Memory B cell (primary cell): ENCODE results near the gene MED22.
A peak's percentile ranks its signal among the peaks of the same experiment; 100 is the strongest.
"Not testable (repeated sequence)": the region's sequence is repeated elsewhere in the genome, so short reads cannot be mapped to it uniquely, and the experiment has no call there.

Experiments
- ATAC-seq: fragments of 150-1000 bp; cut with Tn5 transposase; 2 replicates; pipeline ENCODE4 v1.10.0; 2021; ENCODE audit warnings: low read depth, mild to moderate bottlenecking, moderate library complexity
- DNase-seq, 2 donors: peaks; one replicate each; pipeline ENCODE4 v3.0.0; 2022; ENCODE audit warnings: low spot score in 2 of 2
- H3K27ac Mint-ChIP-seq: one replicate; pipeline ENCODE4 v1.8.0; 2022; ENCODE audit warnings: mild to moderate bottlenecking, moderate library complexity, mixed read lengths
- H3K27me3 Mint-ChIP-seq: one replicate; pipeline ENCODE4 v1.8.0; 2022; ENCODE audit warnings: mixed read lengths
- H3K36me3 Mint-ChIP-seq: one replicate; pipeline ENCODE4 v1.8.0; 2022; ENCODE audit warnings: mild to moderate bottlenecking, mixed read lengths
- H3K4me1 Mint-ChIP-seq: one replicate; pipeline ENCODE4 v1.8.0; 2022; ENCODE audit warnings: mixed read lengths
- H3K4me3 Mint-ChIP-seq: one replicate; pipeline ENCODE4 v1.8.0; 2022; ENCODE audit warnings: mild to moderate bottlenecking, moderate library complexity, mixed read lengths
- H3K9me3 Mint-ChIP-seq: one replicate; pipeline ENCODE4 v1.8.0; 2022; ENCODE audit warnings: mixed read lengths

MED22 gene

DNA sequence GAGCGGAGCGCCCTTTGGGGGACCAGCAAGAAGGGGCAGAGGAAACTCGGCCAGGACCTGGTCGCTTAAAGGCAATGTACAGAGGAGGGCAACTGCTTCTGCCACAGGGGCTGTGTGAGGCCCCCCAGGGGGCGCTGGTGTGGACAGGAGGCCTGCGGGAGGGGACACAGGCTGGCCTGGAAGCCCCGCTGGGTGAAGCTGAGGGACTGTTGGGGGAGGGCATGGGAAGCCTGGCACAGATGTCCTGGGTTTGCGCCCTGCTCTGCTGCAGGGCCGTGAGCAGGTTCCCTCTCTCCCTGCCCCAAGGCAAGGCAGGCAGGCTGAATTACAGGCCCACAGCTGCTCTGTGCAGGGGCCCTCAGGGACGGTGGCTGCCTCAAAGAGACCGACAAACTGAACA is 5.4 kb downstream of the MED22 start:
- Mint-ChIP-seq H3K4me3 (no peak overlapping the region), H3K27me3 (no peaks in the 10 kb centered on the region), H3K36me3 (peaks cover 32% of the 10 kb centered on the region), H3K4me1 (peaks cover 44% of the 10 kb centered on the region), H3K27ac (peak overlapping the region; percentile 84), H3K9me3 (no peaks in the 10 kb centered on the region)
- ATAC-seq = no peak
- DNase-seq = no peak

DNA sequence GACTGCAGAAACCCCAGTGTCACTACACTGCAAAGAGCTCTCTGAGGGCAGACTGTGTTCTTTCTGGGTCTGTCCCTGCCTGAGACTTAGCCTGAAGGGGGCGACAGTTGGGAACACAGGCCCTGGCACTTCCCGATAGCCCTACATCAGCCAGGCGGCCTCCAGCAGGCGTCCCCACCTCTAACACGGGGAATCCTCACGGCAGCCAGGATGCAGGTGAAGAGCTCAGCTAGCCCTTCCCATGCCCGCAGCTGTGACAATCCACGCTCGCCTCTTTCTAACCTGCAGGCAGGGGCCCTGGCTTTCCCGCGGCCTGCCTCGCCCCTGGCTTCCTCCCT is 5.9 kb downstream of the MED22 start:
- Mint-ChIP-seq H3K27ac (peak overlapping the region; percentile 84), H3K4me1 (peaks cover 42% of the 10 kb centered on the region), H3K9me3 (no peaks in the 10 kb centered on the region), H3K36me3 (peaks cover 31% of the 10 kb centered on the region), H3K27me3 (no peaks in the 10 kb centered on the region), H3K4me3 (no peak overlapping the region)
- ATAC-seq (no peak), DNase-seq (no peak)

DNA sequence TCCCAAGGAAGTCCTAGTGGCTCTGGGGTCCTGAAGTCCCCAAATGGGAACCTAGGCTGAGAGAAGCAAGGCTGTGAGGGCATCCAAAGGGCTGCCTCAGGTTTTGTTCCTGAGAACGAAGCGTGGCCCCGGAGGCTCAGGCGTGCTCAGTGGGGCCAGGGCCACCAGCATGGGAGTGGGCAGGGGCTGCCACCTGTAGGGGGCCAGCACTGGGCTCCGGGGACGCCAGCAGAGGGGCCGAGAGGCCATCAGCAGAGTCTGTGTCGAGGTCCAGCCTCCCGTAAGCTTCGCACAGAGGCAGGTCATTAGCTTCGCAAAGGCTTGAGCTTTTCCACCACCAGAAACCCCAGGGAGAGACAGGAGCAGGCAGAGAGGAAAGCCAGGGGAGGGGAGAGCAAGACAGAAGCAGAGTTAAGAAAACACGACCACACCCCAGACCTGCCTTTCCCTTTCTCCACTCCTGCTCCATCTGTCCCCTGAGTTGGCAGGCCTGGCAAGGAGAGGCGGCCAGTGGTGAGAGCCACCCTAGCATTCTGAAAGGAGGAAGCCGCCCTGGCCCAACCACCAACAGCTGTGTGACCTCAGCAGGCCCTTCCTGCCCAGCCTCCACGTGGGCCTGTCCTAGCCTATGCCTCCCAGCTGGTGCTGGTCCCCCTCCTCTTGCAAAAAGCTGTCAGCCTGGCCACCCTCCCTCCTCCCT is 6.4 kb downstream of the MED22 start:
- no peak for ATAC-seq

DNA sequence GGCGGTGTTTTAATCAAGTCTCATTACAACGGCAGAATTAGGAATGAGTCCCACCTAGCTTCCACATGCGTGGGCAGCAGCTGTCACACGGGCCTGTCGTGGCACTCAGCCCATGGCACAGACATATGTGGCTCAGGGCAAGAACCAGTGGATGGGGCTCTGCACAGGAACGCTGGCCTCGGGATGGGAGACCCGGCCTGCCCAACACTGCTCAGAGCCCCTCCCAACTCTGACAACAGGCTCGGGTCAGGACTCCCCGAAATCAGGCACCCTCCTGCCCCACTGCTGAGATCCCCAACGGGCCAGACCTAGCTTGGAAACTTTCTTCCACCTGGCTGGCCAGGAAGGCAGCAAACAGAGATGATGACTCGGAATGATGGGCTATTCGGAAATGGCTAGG is 7.0 kb downstream of the MED22 start:
- H3K4me3 Mint-ChIP-seq = peak overlapping the region; percentile 37
- H3K36me3 Mint-ChIP-seq = peaks cover 29% of the 10 kb centered on the region
- H3K27me3 Mint-ChIP-seq = no peaks in the 10 kb centered on the region
- peak overlapping the region; percentile 84 for H3K27ac Mint-ChIP-seq
- DNase-seq (no peak), ATAC-seq (no peak)
- H3K9me3 Mint-ChIP-seq = no peaks in the 10 kb centered on the region
- peaks cover 37% of the 10 kb centered on the region for H3K4me1 Mint-ChIP-seq

More for the DNA sequence above, 6.4 kb downstream of the MED22 start:
- H3K4me1 Mint-ChIP-seq = peaks cover 37% of the 10 kb centered on the region
- H3K27me3 Mint-ChIP-seq = no peaks in the 10 kb centered on the region
- DNase-seq = no peak
- H3K27ac Mint-ChIP-seq = peak overlapping the region; percentile 84
- peaks cover 29% of the 10 kb centered on the region for H3K36me3 Mint-ChIP-seq
- H3K4me3 Mint-ChIP-seq = peak overlapping the region; percentile 30
- H3K9me3 Mint-ChIP-seq = no peaks in the 10 kb centered on the region

DNA sequence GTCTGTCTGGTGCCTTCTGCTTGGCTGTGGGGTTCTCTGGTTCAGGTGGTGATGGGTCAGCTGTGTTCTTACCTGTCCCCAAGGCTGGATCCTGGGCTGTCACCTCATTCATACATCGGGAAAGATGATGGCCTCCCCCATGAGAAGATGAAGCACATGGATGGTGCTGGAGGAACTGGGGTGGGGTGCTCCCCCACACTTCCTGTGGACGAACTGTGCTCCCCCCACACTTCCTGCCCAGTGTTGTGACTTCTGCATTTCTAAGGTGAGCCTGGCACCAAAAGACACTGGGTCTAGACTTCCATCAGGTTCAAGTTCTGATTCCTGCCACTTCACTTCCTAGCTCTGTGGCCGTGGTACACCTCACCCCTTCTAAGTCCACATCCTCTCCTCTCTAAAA is 7.7 kb downstream of the MED22 start:
- Mint-ChIP-seq H3K27ac (peak overlapping the region; percentile 84), H3K27me3 (no peaks in the 10 kb centered on the region), H3K4me3 (peak overlapping the region; percentile 37), H3K9me3 (no peaks in the 10 kb centered on the region), H3K4me1 (peaks cover 41% of the 10 kb centered on the region), H3K36me3 (peaks cover 29% of the 10 kb centered on the region)
- ATAC-seq = peak; percentile 49
- no peak for DNase-seq

DNA sequence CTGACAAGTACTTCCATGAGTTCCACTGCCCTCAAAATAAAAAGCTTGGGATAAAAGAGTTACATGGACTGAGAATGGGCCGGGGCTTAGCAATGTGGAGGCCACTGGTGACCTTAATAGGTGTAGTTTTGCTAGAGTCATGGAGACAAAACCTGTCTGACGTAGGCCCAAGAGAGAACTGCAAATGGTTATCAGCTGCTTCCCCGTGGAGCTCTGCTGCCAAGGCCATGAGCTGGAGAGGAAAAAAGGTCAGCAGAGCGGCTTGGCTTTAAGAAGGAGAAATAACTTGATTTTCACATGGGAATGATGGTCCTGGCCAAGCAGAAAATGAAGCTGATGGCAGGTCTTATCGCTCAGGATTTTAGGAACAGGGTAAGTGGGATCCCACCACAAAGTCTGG is 8.3 kb downstream of the MED22 start:
- H3K36me3 Mint-ChIP-seq = peaks cover 29% of the 10 kb centered on the region
- H3K4me1 Mint-ChIP-seq = peaks cover 41% of the 10 kb centered on the region
- ATAC-seq (no peak), DNase-seq (no peak)
- peak overlapping the region; percentile 60 for H3K4me3 Mint-ChIP-seq
- H3K9me3 Mint-ChIP-seq = no peaks in the 10 kb centered on the region
- H3K27me3 Mint-ChIP-seq = no peaks in the 10 kb centered on the region
- peak overlapping the region; percentile 84 for H3K27ac Mint-ChIP-seq

DNA sequence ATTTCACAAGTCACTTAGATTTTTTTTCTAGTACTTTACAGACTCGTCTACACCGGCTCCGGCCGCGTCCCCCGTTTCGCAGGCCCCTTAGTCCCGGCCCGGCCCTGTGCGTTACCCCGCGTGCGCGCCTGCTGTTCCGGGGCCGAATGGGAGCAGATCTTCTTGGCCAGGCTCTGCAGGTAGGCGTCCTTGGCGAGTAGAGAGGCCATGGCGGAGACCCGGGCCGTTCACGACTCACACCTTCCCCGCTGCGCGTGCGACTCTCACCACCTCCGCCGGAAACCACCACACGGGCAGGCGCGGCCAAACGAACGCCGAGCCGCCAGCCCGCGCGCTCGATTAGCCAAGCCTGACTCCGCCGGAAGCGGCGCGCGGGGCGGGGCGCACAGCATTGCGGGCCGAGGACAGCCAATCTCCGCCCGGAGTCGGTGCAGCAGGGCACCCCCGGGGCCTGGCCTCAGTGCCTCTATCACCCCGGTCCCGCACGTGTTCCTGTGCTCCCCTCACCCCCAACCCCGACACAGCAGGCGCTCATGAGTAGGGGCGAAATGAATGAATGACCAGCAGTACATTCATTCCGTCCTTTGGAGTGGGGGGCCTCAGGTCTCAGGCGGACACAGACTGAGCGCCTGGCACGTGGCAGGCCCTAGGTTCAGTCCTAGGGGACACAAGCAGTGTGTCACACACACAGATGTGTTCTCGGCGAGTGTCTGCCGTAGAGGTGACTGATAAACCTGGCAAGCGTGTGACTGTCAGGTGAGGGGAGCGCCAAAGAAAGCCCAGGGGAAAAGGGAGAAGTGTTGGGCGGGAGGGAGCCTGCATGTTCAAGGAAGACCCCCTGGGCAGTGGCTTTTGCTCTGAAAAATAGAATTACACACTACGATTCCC is 11.8 kb downstream of the MED22 start, which contains the start of gene SURF6:
Gene SURF6, minus strand, starts transcription at position 265 of the 888 bp plus-strand sequence. Its CDS starts 56 bp downstream, at position 209.
- no peaks in the 10 kb centered on the region for H3K9me3 Mint-ChIP-seq
- DNase-seq (peak; percentile 88 to 89), ATAC-seq (peak; percentile 85)
- H3K27ac Mint-ChIP-seq = peak within 1 kb of the TSS; percentile 93
- peaks cover 31% of the 10 kb centered on the region for H3K4me1 Mint-ChIP-seq
- H3K27me3 Mint-ChIP-seq = no peaks in the 10 kb centered on the region
- H3K4me3 Mint-ChIP-seq = peak within 1 kb of the TSS; percentile 97
- peaks cover 30% of the 10 kb centered on the region for H3K36me3 Mint-ChIP-seq

DNA sequence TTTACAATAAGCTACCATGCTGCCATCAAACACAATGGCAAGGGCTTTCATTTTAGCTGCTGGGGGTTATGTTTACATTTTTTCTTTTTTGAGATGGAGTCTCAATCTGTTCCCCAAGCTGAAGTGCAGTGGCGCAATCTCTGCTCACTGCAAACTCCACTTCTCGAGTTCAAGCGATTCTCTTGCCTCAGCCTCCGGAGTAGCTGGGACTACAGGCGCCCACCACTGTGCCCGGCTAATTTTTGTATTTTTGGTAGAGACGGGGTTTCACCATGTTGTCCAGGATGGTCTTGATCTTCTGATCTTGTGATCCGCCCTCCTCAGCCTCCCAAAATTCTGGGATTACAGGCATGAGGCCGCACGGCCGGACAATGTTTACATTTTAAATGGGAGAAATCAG is 13.0 kb downstream of the MED22 start:
- not testable (repeated sequence) for H3K27ac Mint-ChIP-seq, DNase-seq, H3K27me3 Mint-ChIP-seq, ATAC-seq, H3K9me3 Mint-ChIP-seq
- H3K36me3 Mint-ChIP-seq = peaks cover 27% of the 10 kb centered on the region
- peak overlapping the region; percentile 97 for H3K4me3 Mint-ChIP-seq
- H3K4me1 Mint-ChIP-seq = peaks cover 24% of the 10 kb centered on the region

DNA sequence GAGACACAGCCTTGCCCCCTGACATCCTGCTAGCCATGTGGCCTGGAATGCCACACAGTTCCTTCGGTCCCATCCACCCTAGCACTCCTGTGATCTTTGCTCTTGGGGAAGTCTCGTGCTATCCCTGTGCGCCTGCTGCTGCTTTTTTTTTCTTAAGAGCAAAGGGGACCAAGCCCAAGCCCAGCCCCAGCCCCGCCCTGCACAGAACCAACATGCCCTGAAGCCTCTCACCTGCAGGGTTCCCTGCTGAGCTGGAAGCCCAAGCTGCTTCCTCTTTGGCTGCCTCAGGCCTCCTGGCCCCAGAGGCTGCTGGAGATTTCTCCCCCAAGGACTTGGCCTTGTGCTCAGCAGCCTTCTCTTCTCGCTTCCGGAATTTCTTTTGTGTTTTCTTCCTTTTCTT is 13.8 kb downstream of the MED22 start:
- peaks cover 22% of the 10 kb centered on the region for H3K4me1 Mint-ChIP-seq
- H3K4me3 Mint-ChIP-seq = no peak overlapping the region
- H3K9me3 Mint-ChIP-seq = no peaks in the 10 kb centered on the region
- H3K36me3 Mint-ChIP-seq = peaks cover 22% of the 10 kb centered on the region
- no peaks in the 10 kb centered on the region for H3K27me3 Mint-ChIP-seq
- no peak overlapping the region for H3K27ac Mint-ChIP-seq
- ATAC-seq = no peak
- DNase-seq = no peak

DNA sequence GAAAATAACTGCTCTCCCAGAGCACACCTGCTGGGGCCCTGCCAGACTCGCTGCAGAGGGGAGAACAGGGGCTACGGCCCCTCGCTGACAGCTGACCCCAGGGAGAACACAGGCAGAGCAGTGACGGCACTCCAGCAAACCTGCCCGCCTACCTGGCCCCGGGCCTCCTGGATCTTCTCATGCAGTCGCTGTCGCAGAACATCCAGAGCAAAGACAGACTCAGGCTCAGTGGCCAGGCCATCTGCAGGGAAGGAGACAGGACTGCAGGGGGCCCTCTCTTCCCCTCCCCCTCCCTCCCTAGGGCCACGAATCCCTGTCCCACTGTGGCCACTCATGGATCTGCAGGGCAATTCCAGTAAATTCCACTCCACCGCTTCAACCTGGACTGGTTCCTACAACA is 14.4 kb downstream of the MED22 start:
- Mint-ChIP-seq H3K27me3 (no peaks in the 10 kb centered on the region), H3K36me3 (peaks cover 19% of the 10 kb centered on the region), H3K9me3 (no peaks in the 10 kb centered on the region), H3K4me3 (no peak overlapping the region), H3K27ac (no peak overlapping the region), H3K4me1 (peaks cover 24% of the 10 kb centered on the region)
- no peak for ATAC-seq
- no peak for DNase-seq

DNA sequence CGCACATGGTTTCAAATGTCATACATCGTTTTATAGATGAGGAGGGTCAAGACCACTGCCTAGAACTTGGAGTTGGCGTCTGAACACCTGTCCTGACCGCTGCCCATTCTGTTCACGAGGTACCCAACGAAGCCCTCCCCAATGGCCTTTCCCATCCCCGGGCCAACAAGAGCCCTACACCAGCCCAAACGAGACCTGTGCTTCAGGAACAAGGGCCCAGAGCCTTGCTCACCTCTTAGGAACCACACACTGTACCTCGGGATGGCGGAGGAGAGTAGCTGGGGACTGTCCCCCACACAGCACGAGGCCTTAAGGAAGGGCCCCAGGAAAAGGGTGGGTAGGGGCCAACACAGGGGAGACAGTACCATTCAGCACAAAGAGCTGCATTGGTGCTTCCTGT is 14.9 kb downstream of the MED22 start:
- DNase-seq (no peak), ATAC-seq (no peak)
- no peak overlapping the region for H3K27ac Mint-ChIP-seq
- no peaks in the 10 kb centered on the region for H3K27me3 Mint-ChIP-seq
- H3K36me3 Mint-ChIP-seq = peaks cover 19% of the 10 kb centered on the region
- peaks cover 25% of the 10 kb centered on the region for H3K4me1 Mint-ChIP-seq
- H3K9me3 Mint-ChIP-seq = no peaks in the 10 kb centered on the region
- H3K4me3 Mint-ChIP-seq = peak overlapping the region; percentile 29

DNA sequence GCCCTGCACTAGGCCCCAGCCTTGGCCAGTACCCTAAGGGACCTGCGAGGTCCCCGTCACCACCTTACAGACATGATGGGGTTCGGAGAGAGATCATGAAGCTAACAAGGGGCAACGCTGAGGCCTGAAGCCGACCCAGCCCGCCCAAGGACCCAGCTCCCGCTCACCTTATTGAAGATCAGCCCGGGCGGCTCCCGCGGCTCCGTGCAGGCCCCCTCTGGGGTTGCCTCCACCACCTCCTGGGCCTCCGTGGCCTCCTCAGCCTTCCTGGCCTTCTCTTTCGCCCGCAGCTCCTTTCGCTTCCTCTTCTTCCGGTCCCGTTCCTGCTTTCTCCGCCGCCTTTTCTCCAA is 15.6 kb downstream of the MED22 start:
- no peak for DNase-seq
- no peaks in the 10 kb centered on the region for H3K27me3 Mint-ChIP-seq
- H3K4me3 Mint-ChIP-seq = no peak overlapping the region
- no peaks in the 10 kb centered on the region for H3K9me3 Mint-ChIP-seq
- H3K4me1 Mint-ChIP-seq = peaks cover 22% of the 10 kb centered on the region
- peaks cover 19% of the 10 kb centered on the region for H3K36me3 Mint-ChIP-seq
- no peak overlapping the region for H3K27ac Mint-ChIP-seq
- ATAC-seq = no peak

DNA sequence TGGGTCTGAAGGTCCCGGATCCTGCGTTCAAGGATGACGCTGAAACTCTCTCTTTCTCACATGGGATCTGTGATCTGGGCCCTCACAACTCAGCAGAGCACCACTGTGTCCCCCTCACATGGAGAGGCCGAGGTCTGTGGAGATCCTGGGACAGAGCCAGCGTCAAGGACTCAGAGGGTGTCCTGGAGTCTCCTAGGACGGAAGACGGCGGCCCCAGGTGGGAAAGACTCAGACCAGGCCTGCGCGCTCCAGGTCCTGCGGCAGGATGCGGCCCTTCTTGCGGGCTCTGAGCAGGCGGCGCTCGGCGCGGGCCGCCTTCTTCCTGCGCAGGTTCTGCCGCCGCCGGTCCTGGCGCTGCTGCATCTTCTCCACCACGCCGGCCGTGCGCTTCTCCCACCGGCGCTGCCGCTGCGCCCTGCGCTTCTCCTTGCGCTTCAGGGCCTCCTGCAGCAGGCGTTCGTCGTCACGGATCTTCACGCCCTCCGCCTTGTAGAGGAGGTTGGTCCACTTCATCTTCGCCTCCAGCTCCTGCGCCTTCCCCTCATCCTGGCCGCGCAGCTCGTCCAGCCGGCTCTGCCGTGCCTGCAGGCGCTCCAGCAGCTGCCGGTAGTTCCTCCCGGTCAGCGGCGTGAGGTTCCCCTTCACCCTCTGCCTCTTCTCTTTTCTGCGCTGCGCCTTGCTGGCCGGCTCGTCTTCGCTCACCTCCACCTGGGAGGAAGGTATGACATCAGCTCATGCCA is 16.1 kb downstream of the MED22 start:
- no peak overlapping the region for H3K27ac Mint-ChIP-seq
- no peak for DNase-seq
- no peaks in the 10 kb centered on the region for H3K27me3 Mint-ChIP-seq
- ATAC-seq = no peak
- no peak overlapping the region for H3K4me3 Mint-ChIP-seq
- no peaks in the 10 kb centered on the region for H3K9me3 Mint-ChIP-seq
- peaks cover 19% of the 10 kb centered on the region for H3K36me3 Mint-ChIP-seq
- peaks cover 22% of the 10 kb centered on the region for H3K4me1 Mint-ChIP-seq

DNA sequence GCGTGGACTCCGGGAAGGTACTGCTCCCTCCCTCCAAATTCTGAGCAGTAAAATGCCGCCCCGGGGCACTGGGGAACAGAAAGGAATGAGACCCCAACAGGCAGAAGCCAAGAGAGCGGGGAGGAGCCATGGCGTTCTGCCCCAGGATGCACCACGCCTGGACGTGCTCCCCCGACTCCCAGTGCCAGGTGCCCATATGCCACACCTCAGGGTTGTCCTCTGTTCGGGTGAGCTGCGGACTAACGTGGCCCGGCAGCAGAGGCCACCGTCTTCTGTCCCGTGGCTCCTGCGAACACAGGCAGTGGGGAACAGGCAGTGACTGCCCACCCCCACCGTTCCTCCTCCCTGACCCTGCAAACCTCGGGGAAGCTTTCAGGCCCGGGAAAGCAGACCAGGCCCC is 16.7 kb downstream of the MED22 start:
- H3K9me3 Mint-ChIP-seq = no peaks in the 10 kb centered on the region
- H3K27me3 Mint-ChIP-seq = no peaks in the 10 kb centered on the region
- no peak overlapping the region for H3K4me3 Mint-ChIP-seq
- no peak overlapping the region for H3K27ac Mint-ChIP-seq
- no peak for ATAC-seq
- peaks cover 19% of the 10 kb centered on the region for H3K36me3 Mint-ChIP-seq
- no peak for DNase-seq
- peaks cover 19% of the 10 kb centered on the region for H3K4me1 Mint-ChIP-seq
